ENCODE data around the gene ZBTB7A. TPM values are rescaled to one million over a fixed set of nuclear protein-coding genes. Genes with fewer than 3 reads are reported as not detected.
A peak's percentile ranks its signal among the peaks of the same experiment; 100 is the strongest.

Gene ZBTB7A
- total and polyA plus RNA-seq, 10 of the 15 experiments (the other 5 are each of a cell fraction or from before 2014, with no cell fraction given): 0.26 to 42.4 (median 4.5) TPM

DNA sequence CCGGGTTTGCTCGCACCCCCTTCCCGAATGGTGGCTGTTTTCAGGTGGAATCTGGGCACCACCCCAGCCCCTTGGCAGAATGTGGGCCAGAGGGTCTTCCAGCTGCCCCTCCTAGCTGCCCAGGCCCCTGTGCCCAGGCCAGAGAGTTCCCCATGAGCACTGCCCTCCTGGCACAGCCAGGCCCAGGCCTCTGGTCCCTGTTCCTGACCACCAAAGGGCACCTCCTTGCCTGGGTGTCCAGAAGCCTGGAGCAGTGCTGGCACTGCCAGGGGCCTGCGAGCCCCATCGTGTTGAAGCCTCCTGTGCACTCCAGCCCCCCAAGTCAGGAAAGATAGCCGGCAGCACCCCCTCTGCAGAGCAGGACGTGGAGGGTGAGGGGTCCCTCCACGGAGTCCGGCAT lies 35.7 kb downstream of the ZBTB7A start:
- Histone ChIP-seq H3K9me3 (replicated peaks; ENCODE audit: control insufficient read depth, insufficient read depth, low read length) (peaks cover 2% of the 10 kb centered on the region; the same call in 2 of the 3 replicates), H3K9ac (ENCODE audit: control insufficient read depth, insufficient read depth, low read length) (no peak overlapping the region), H3K4me1 (ENCODE audit: control insufficient read depth, insufficient read depth, low read length) (no peaks in the 10 kb centered on the region), H3K27ac (ENCODE audit: control insufficient read depth, insufficient read depth) (no peak overlapping the region), H3K36me3 (ENCODE audit: control insufficient read depth in 2 of 2, insufficient read depth in 2 of 2, low read length in 1 of 2) (peaks cover 0 to 12% of the 10 kb centered on the region in 2 experiments; a peak in 3 of 4 replicates), H4K20me1 (ENCODE audit: control insufficient read depth, insufficient read depth) (no peaks in the 10 kb centered on the region), H3K79me2 (ENCODE audit: control insufficient read depth, insufficient read depth, low read length) (no peaks in the 10 kb centered on the region), H3K4me2 (ENCODE audit: control insufficient read depth, insufficient read depth) (no peak overlapping the region), H3K4me3 (no peak overlapping the region), H3K27me3 (replicated peaks in 1 of 2; ENCODE audit: control insufficient read depth in 2 of 2, insufficient read depth in 2 of 2, low read length in 1 of 2) (no peaks in the 10 kb centered on the region), H2AFZ (ENCODE audit: control insufficient read depth, low read depth, low read length) (no peak overlapping the region)
- BruUV-seq (replicated peaks): no TSS peak
- in situ Hi-C loops (cut with MboI) (no loop called here), intact Hi-C loops (cut with micrococcal nuclease; ENCODE audit: unreplicated experiment) (no loop called here)
- WGBS (ENCODE audit: insufficient coverage, insufficient replicate concordance, low lambda C conversion rate, missing lambda C conversion rate): 100% methylated on average over 7 of the region's 9 CpGs
- TF ChIP-seq RCOR1 (conservative IDR thresholded peaks at IDR 0.05; ENCODE audit: low read depth, low read length) (no peak), POLR2A (IDR thresholded peaks at IDR 0.05; ENCODE audit: low read depth, low read length) (0 out of 2 replicates have a peak, but pooled peaks have one; percentile 28)
- no peak for DNase-seq (ENCODE audit: low read depth, low spot score)
- ChIA-PET POLR2A (no interaction called here), SMC1A (ENCODE audit: uncharacterized antibody, unreplicated experiment) (no interaction called here), CTCF (no interaction called here), RAD21 (ENCODE audit: unreplicated experiment) (no interaction called here)
- no peak for FAIRE-seq
- ATAC-seq: no peak

GRCh38 chr19:4030552-4030951 lies 36.1 kb downstream of the ZBTB7A start:
- intact Hi-C loops (cut with micrococcal nuclease; ENCODE audit: unreplicated experiment): no loop called here
- no peak for FAIRE-seq
- in situ Hi-C loops (cut with MboI): no loop called here
- ChIA-PET CTCF (no interaction called here), SMC1A (ENCODE audit: uncharacterized antibody, unreplicated experiment) (no interaction called here), RAD21 (ENCODE audit: unreplicated experiment) (no interaction called here), POLR2A (no interaction called here)
- H4K20me1 ChIP-seq (ENCODE audit: control insufficient read depth, insufficient read depth): no peaks in the 10 kb centered on the region
- H3K9me3 ChIP-seq (replicated peaks; ENCODE audit: control insufficient read depth, insufficient read depth, low read length): no peaks in the 10 kb centered on the region; the same call in 2 of the 3 replicates
- no peak for ATAC-seq
- no peak for DNase-seq (ENCODE audit: low read depth, low spot score)
- TF ChIP-seq ETV6 (conservative IDR thresholded peaks at IDR 0.05 in 1 of 2, IDR thresholded peaks at IDR 0.05 in 1 of 2; ENCODE audit: borderline replicate concordance in 1 of 2, low read depth in 1 of 2): no peak
- no peak for TF ChIP-seq DPF2 (IDR thresholded peaks at IDR 0.05)
- TF ChIP-seq TCF3 (IDR thresholded peaks at IDR 0.05; ENCODE audit: borderline replicate concordance, insufficient read depth, low read depth, low read length): no peak
- no peak for TF ChIP-seq NR2C1 (IDR thresholded peaks at IDR 0.05)
- no peak for TF ChIP-seq EP300 (IDR thresholded peaks at IDR 0.05; ENCODE audit: borderline replicate concordance in 1 of 2, control insufficient read depth in 1 of 2, low read depth in 2 of 2, low read length in 2 of 2)
- no peak for TF ChIP-seq GATAD2B (conservative IDR thresholded peaks at IDR 0.05; ENCODE audit: low read depth)
- no peak for TF ChIP-seq EGR1 (IDR thresholded peaks at IDR 0.05; ENCODE audit: borderline replicate concordance in 1 of 2, low read depth in 2 of 2, low read length in 2 of 2)
- no peak for TF ChIP-seq BCL3 (IDR thresholded peaks at IDR 0.05; ENCODE audit: borderline replicate concordance, insufficient read depth, low read depth, low read length, poor library complexity, severe bottlenecking)
- no peak overlapping the region for H2AFZ ChIP-seq (ENCODE audit: control insufficient read depth, low read depth, low read length)
- no peak overlapping the region for H3K9ac ChIP-seq (ENCODE audit: control insufficient read depth, insufficient read depth, low read length)
- peaks cover 0 to 10% of the 10 kb centered on the region in 2 experiments; a peak in 3 of 4 replicates for H3K36me3 ChIP-seq (ENCODE audit: control insufficient read depth in 2 of 2, insufficient read depth in 2 of 2, low read length in 1 of 2)
- WGBS (ENCODE audit: insufficient coverage, insufficient replicate concordance, low lambda C conversion rate, missing lambda C conversion rate): 46% methylated on average over 6 of the region's 6 CpGs
- H3K79me2 ChIP-seq (ENCODE audit: control insufficient read depth, insufficient read depth, low read length): no peaks in the 10 kb centered on the region
- no peak overlapping the region for H3K4me3 ChIP-seq
- BruUV-seq (replicated peaks): no TSS peak
- no peak overlapping the region for H3K27ac ChIP-seq (ENCODE audit: control insufficient read depth, insufficient read depth)
- H3K27me3 ChIP-seq (replicated peaks in 1 of 2; ENCODE audit: control insufficient read depth in 2 of 2, insufficient read depth in 2 of 2, low read length in 1 of 2): no peaks in the 10 kb centered on the region
- H3K4me1 ChIP-seq (ENCODE audit: control insufficient read depth, insufficient read depth, low read length): no peaks in the 10 kb centered on the region
- H3K4me2 ChIP-seq (ENCODE audit: control insufficient read depth, insufficient read depth): no peak overlapping the region

Measured in GM12878 (cell line).